KMS-11 (cell line): ENCODE measurements around the gene PRSS56.

Experiments
- H2AFZ ChIP-seq: fragments of 200-600 bp; sonication (generic); 2 replicates; pipeline ENCODE4 v1.6.1; 2016; ENCODE audit warnings: antibody characterized with exemption, mixed run types, low read depth
- H3K27ac ChIP-seq: fragments of 200-600 bp; sonication (generic); 2 replicates; pipeline ENCODE4 v1.6.1; 2016; ENCODE audit warnings: mild to moderate bottlenecking, mixed run types
- H3K27me3 ChIP-seq: fragments of 200-600 bp; sonication (generic); 2 replicates; pipeline ENCODE4 v1.6.1; 2017; ENCODE audit warnings: mild to moderate bottlenecking, low read depth, mixed run types, moderate library complexity; ENCODE audit not compliant: insufficient read depth
- H3K36me3 ChIP-seq: fragments of 200-600 bp; sonication (generic); 2 replicates; pipeline ENCODE4 v1.6.1; 2017; ENCODE audit warnings: mild to moderate bottlenecking, mixed run types; ENCODE audit not compliant: insufficient read depth
- H3K4me1 ChIP-seq: fragments of 200-600 bp; sonication (generic); 2 replicates; pipeline ENCODE4 v1.6.1; 2016; ENCODE audit warnings: mild to moderate bottlenecking, low read depth, mixed run types; ENCODE audit not compliant: poor library complexity, severe bottlenecking
- H3K4me2 ChIP-seq: fragments of 200-600 bp; sonication (generic); 2 replicates; pipeline ENCODE4 v1.7.0; 2016; ENCODE audit warnings: mild to moderate bottlenecking, mixed run types
- H3K4me3 ChIP-seq: fragments of 200-600 bp; sonication (generic); IDR thresholded peaks from 2 replicates; pipeline ENCODE4 v1.6.1; 2017; ENCODE audit warnings: low read depth, low read length, mixed read lengths; ENCODE audit not compliant: insufficient read depth
- H3K79me2 ChIP-seq: fragments of 200-600 bp; sonication (generic); 2 replicates; pipeline ENCODE4 v1.6.1; 2016; ENCODE audit warnings: low read depth, mixed run types; ENCODE audit not compliant: insufficient read depth
- H3K9ac ChIP-seq: fragments of 200-600 bp; sonication (generic); 2 replicates; pipeline ENCODE4 v1.6.1; 2016; ENCODE audit warnings: mild to moderate bottlenecking, mixed run types
- H4K20me1 ChIP-seq: fragments of 200-600 bp; sonication (generic); 2 replicates; pipeline ENCODE4 v1.6.1; 2016; ENCODE audit warnings: mild to moderate bottlenecking, mixed run types; ENCODE audit not compliant: insufficient read depth
- CTCF ChIP-seq: fragments of 200-600 bp; sonication (generic); conservative IDR thresholded peaks from 2 replicates; pipeline ENCODE4 v1.6.1; 2017; ENCODE audit warnings: low read depth, mild to moderate bottlenecking, antibody characterized with exemption, low read length, moderate library complexity, mixed read lengths

PRSS56 gene

GRCh38 chr2:232544674-232545073, 24.5 kb downstream of the PRSS56 start:
- no peaks in the 10 kb centered on the region; the same call in 1 of the 2 replicates for H3K27me3 ChIP-seq
- no peak overlapping the region for H3K4me3 ChIP-seq
- H3K4me2 ChIP-seq = no peak overlapping the region
- no peaks in the 10 kb centered on the region for H3K4me1 ChIP-seq
- no peaks in the 10 kb centered on the region for H3K36me3 ChIP-seq
- no peaks in the 10 kb centered on the region for H4K20me1 ChIP-seq
- no peak overlapping the region for H3K27ac ChIP-seq
- H3K79me2 ChIP-seq = peaks cover 25% of the 10 kb centered on the region
- H2AFZ ChIP-seq = no peak overlapping the region
- H3K9ac ChIP-seq = no peak overlapping the region
- no peak for TF ChIP-seq CTCF

- no peaks in the 10 kb centered on the region for H3K36me3 ChIP-seq
- H3K4me1 ChIP-seq = no peaks in the 10 kb centered on the region
- no peak overlapping the region for H2AFZ ChIP-seq
- no peak overlapping the region for H3K9ac ChIP-seq
- peaks cover 28% of the 10 kb centered on the region for H3K79me2 ChIP-seq
- no peaks in the 10 kb centered on the region for H4K20me1 ChIP-seq
- no peak for TF ChIP-seq CTCF
- H3K27me3 ChIP-seq = no peaks in the 10 kb centered on the region
- no peak overlapping the region for H3K4me2 ChIP-seq
- no peak overlapping the region for H3K27ac ChIP-seq
- H3K4me3 ChIP-seq = no peak overlapping the region
Measured at GRCh38 chr2:232545511-232546375, 25.6 kb downstream of the PRSS56 start.

- H3K9ac ChIP-seq = no peak overlapping the region
- H4K20me1 ChIP-seq = no peaks in the 10 kb centered on the region
- H2AFZ ChIP-seq = no peak overlapping the region
- no peaks in the 10 kb centered on the region for H3K27me3 ChIP-seq
- H3K27ac ChIP-seq = no peak overlapping the region
- H3K4me1 ChIP-seq = no peaks in the 10 kb centered on the region
- no peaks in the 10 kb centered on the region for H3K36me3 ChIP-seq
- H3K79me2 ChIP-seq = peaks cover 49% of the 10 kb centered on the region
- H3K4me3 ChIP-seq = no peak overlapping the region
- no peak overlapping the region for H3K4me2 ChIP-seq
- no peak for TF ChIP-seq CTCF
Measured at GRCh38 chr2:232547991-232548390, 27.8 kb downstream of the PRSS56 start.

GRCh38 chr2:232549655-232550353, 29.6 kb downstream of the PRSS56 start:
- Histone ChIP-seq H3K4me1 (no peaks in the 10 kb centered on the region), H3K27me3 (no peaks in the 10 kb centered on the region), H2AFZ (peak overlapping the region; percentile 72), H3K9ac (peak overlapping the region; percentile 96), H3K4me2 (peak overlapping the region; percentile 54), H4K20me1 (no peaks in the 10 kb centered on the region; the same call in 1 of the 2 replicates), H3K27ac (peak overlapping the region; percentile 96), H3K4me3 (no peak overlapping the region), H3K36me3 (no peaks in the 10 kb centered on the region), H3K79me2 (peaks cover 64% of the 10 kb centered on the region)
- no peak for TF ChIP-seq CTCF
